ENCODE measurements around the gene WASL. TPM values are rescaled to one million over a fixed set of nuclear protein-coding genes. Genes with fewer than 3 reads are reported as not detected.

Gene WASL
- total and polyA plus RNA-seq, 2 of the 13 experiments (the other 11 are each of a cell fraction or from before 2014, with no cell fraction given): 7.9 to 12.8 TPM

- TF ChIP-seq, protein P1, sequence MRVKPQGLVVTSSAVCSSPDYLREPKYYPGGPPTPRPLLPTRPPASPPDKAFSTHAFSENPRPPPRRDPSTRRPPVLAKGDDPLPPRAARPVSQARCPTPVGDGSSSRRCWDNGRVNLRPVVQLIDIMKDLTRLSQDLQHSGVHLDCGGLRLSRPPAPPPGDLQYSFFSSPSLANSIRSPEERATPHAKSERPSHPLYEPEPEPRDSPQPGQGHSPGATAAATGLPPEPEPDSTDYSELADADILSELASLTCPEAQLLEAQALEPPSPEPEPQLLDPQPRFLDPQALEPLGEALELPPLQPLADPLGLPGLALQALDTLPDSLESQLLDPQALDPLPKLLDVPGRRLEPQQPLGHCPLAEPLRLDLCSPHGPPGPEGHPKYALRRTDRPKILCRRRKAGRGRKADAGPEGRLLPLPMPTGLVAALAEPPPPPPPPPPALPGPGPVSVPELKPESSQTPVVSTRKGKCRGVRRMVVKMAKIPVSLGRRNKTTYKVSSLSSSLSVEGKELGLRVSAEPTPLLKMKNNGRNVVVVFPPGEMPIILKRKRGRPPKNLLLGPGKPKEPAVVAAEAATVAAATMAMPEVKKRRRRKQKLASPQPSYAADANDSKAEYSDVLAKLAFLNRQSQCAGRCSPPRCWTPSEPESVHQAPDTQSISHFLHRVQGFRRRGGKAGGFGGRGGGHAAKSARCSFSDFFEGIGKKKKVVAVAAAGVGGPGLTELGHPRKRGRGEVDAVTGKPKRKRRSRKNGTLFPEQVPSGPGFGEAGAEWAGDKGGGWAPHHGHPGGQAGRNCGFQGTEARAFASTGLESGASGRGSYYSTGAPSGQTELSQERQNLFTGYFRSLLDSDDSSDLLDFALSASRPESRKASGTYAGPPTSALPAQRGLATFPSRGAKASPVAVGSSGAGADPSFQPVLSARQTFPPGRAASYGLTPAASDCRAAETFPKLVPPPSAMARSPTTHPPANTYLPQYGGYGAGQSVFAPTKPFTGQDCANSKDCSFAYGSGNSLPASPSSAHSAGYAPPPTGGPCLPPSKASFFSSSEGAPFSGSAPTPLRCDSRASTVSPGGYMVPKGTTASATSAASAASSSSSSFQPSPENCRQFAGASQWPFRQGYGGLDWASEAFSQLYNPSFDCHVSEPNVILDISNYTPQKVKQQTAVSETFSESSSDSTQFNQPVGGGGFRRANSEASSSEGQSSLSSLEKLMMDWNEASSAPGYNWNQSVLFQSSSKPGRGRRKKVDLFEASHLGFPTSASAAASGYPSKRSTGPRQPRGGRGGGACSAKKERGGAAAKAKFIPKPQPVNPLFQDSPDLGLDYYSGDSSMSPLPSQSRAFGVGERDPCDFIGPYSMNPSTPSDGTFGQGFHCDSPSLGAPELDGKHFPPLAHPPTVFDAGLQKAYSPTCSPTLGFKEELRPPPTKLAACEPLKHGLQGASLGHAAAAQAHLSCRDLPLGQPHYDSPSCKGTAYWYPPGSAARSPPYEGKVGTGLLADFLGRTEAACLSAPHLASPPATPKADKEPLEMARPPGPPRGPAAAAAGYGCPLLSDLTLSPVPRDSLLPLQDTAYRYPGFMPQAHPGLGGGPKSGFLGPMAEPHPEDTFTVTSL (CRISPR knock-in tag; IDR thresholded peaks at IDR 0.05; ENCODE audit: borderline replicate concordance): peak; percentile 52; the same call in 1 of the 2 replicates
- TF ChIP-seq TARDBP (CRISPR knock-in tag; IDR thresholded peaks at IDR 0.05) (peak; percentile 44; the same call in 1 of the 2 replicates), ZNF556 (CRISPR knock-in tag; IDR thresholded peaks at IDR 0.05; ENCODE audit: borderline replicate concordance) (peak; percentile 64; the same call in 1 of the 2 replicates), ZNF552 (CRISPR knock-in tag; IDR thresholded peaks at IDR 0.05; ENCODE audit: borderline replicate concordance) (peak; percentile 17; the same call in 1 of the 2 replicates), CSRNP1 (CRISPR knock-in tag; IDR thresholded peaks at IDR 0.05) (peak; percentile 12; the same call in 1 of the 2 replicates), RNF219 (CRISPR knock-in tag; IDR thresholded peaks at IDR 0.05) (no peak)
- TF ChIP-seq, protein P2, sequence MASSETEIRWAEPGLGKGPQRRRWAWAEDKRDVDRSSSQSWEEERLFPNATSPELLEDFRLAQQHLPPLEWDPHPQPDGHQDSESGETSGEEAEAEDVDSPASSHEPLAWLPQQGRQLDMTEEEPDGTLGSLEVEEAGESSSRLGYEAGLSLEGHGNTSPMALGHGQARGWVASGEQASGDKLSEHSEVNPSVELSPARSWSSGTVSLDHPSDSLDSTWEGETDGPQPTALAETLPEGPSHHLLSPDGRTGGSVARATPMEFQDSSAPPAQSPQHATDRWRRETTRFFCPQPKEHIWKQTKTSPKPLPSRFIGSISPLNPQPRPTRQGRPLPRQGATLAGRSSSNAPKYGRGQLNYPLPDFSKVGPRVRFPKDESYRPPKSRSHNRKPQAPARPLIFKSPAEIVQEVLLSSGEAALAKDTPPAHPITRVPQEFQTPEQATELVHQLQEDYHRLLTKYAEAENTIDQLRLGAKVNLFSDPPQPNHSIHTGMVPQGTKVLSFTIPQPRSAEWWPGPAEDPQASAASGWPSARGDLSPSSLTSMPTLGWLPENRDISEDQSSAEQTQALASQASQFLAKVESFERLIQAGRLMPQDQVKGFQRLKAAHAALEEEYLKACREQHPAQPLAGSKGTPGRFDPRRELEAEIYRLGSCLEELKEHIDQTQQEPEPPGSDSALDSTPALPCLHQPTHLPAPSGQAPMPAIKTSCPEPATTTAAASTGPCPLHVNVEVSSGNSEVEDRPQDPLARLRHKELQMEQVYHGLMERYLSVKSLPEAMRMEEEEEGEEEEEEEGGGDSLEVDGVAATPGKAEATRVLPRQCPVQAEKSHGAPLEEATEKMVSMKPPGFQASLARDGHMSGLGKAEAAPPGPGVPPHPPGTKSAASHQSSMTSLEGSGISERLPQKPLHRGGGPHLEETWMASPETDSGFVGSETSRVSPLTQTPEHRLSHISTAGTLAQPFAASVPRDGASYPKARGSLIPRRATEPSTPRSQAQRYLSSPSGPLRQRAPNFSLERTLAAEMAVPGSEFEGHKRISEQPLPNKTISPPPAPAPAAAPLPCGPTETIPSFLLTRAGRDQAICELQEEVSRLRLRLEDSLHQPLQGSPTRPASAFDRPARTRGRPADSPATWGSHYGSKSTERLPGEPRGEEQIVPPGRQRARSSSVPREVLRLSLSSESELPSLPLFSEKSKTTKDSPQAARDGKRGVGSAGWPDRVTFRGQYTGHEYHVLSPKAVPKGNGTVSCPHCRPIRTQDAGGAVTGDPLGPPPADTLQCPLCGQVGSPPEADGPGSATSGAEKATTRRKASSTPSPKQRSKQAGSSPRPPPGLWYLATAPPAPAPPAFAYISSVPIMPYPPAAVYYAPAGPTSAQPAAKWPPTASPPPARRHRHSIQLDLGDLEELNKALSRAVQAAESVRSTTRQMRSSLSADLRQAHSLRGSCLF (CRISPR knock-in tag; IDR thresholded peaks at IDR 0.05; ENCODE audit: borderline replicate concordance): no peak
Measured at GRCh38 chr7:123748734-123749536, at the start of gene WASL (continued).
